Tibial nerve (tissue), 4 donors: ENCODE measurements around the gene MBNL2. TPM values are rescaled to one million over a fixed set of nuclear protein-coding genes. Genes with fewer than 3 reads are reported as not detected.

Source experiments
- DNase-seq, 2 donors: peaks; one replicate each; pipeline ENCODE4 v3.0.0-alpha.2; 2019; ENCODE audit warnings: low spot score in 2 of 2
- H3K27ac ChIP-seq, 4 donors: fragments of 200-600 bp; sonication (generic) in 3 of 4; one replicate each; pipeline ENCODE4 v1.5.1; 2017 to 2019; ENCODE audit warnings: mild to moderate bottlenecking in 1 of 4
- H3K27me3 ChIP-seq, 2 donors: fragments of 200-600 bp; sonication (generic) in 1 of 2; one replicate each; pipeline versions ENCODE4 v1.5.1 to v1.6.0; 2017 to 2019
- H3K36me3 ChIP-seq, 3 donors: fragments of 200-600 bp; sonication (generic); one replicate each; pipeline ENCODE4 v1.5.1; 2018 to 2019
- H3K4me1 ChIP-seq, 4 donors: fragments of 200-600 bp; sonication (generic) in 3 of 4; one replicate each; pipeline ENCODE4 v1.5.1; 2017 to 2019
- H3K4me3 ChIP-seq, 4 donors: fragments of 200-600 bp; sonication (generic) in 3 of 4; one replicate each; pipeline ENCODE4 v1.5.1; 2017 to 2019; ENCODE audit warnings: mild to moderate bottlenecking in 1 of 4, moderate library complexity in 1 of 4
- H3K9me3 ChIP-seq, 4 donors: fragments of 200-600 bp; sonication (generic) in 3 of 4; one replicate each; pipeline ENCODE4 v1.5.1; 2017 to 2019
- EP300 ChIP-seq, 2 donors: sonication (generic); formaldehyde crosslinking; IDR thresholded peaks; one replicate each; pipeline ENCODE4 v1.6.1; 2017; ENCODE audit warnings: antibody characterized with exemption in 2 of 2, mild to moderate bottlenecking in 1 of 2
- POLR2A ChIP-seq, 2 donors: fragments of 450-650 bp; IDR thresholded peaks; one replicate each; pipeline ENCODE4 v1.6.1; 2017; ENCODE audit warnings: antibody characterized with exemption in 2 of 2, mild to moderate bottlenecking in 2 of 2, moderate library complexity in 2 of 2
- WGBS, 2 donors: methylation state at CpG; one replicate each; pipeline ENCODE4 v1.1.5; 2018; 5-methylcytosine and 5-hydroxymethylcytosine counted together
- total RNA-seq, 4 donors: library from RNA; depleted of rRNA; stranded (reverse); fragments of >200 nt; gene quantifications; one replicate each; pipeline ENCODE4 v1.1.0, GENCODE V29; 2016
- TF ChIP-seq, protein P1 (sequence below), 5 experiments: fragments of 200-600 bp in 3 of 5; fragments of 450-650 bp in 2 of 5; sonication (generic) in 3 of 5; IDR thresholded peaks; one replicate each; pipeline ENCODE4 v1.5.1; 2016 to 2019; ENCODE audit warnings: antibody characterized with exemption in 5 of 5, mild to moderate bottlenecking in 3 of 5, moderate library complexity in 2 of 5

The MBNL2 gene, protein sequence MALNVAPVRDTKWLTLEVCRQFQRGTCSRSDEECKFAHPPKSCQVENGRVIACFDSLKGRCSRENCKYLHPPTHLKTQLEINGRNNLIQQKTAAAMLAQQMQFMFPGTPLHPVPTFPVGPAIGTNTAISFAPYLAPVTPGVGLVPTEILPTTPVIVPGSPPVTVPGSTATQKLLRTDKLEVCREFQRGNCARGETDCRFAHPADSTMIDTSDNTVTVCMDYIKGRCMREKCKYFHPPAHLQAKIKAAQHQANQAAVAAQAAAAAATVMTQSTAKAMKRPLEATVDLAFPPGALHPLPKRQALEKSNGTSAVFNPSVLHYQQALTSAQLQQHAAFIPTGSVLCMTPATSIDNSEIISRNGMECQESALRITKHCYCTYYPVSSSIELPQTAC
- 100 to 1,000 TPM in 2 of 4 donors, 10 to 100 TPM in 2; 87.9 to 126 (median 95.5) TPM for total RNA-seq

- Histone ChIP-seq H3K9me3 (no peaks in the 10 kb centered on the region), H3K36me3 (no peaks in the 10 kb centered on the region), H3K4me1 (peaks cover 0 to 37% (median 25%) of the 10 kb centered on the region in 4 donors), H3K4me3 (peak within 1 kb of the TSS; percentile 37 to 66 (median 58)), H3K27ac (peak within 1 kb of the TSS; percentile 79 to 96 (median 88)), H3K27me3 (no peaks in the 10 kb centered on the region)
- peak; percentile 79 to 87 for DNase-seq
- 4 to 5% methylated on average over 15 of the region's 15 CpGs for WGBS, 2 donors
- TF ChIP-seq EP300 (IDR thresholded peaks at IDR 0.05) (peak; percentile 23 to 98), POLR2A (IDR thresholded peaks at IDR 0.05) (peak; percentile 90 to 92)
- TF ChIP-seq, protein P1, sequence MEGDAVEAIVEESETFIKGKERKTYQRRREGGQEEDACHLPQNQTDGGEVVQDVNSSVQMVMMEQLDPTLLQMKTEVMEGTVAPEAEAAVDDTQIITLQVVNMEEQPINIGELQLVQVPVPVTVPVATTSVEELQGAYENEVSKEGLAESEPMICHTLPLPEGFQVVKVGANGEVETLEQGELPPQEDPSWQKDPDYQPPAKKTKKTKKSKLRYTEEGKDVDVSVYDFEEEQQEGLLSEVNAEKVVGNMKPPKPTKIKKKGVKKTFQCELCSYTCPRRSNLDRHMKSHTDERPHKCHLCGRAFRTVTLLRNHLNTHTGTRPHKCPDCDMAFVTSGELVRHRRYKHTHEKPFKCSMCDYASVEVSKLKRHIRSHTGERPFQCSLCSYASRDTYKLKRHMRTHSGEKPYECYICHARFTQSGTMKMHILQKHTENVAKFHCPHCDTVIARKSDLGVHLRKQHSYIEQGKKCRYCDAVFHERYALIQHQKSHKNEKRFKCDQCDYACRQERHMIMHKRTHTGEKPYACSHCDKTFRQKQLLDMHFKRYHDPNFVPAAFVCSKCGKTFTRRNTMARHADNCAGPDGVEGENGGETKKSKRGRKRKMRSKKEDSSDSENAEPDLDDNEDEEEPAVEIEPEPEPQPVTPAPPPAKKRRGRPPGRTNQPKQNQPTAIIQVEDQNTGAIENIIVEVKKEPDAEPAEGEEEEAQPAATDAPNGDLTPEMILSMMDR (IDR thresholded peaks at IDR 0.05): peak in 1 of 5 experiments; percentile 18
Observed at GRCh38 chr13:97221989-97222700, at the start of gene MBNL2. Gene MBNL2 (plus strand): TSS chr13:97222333. CDS start chr13:97276236, 53,903 bp downstream.

GRCh38 chr13:97174638-97175037, 47.5 kb upstream of the MBNL2 start:
- no peak overlapping the region for H3K27ac ChIP-seq
- TF ChIP-seq POLR2A (IDR thresholded peaks at IDR 0.05): no peak
- TF ChIP-seq, protein P1 (IDR thresholded peaks at IDR 0.05): no peak
- TF ChIP-seq EP300 (IDR thresholded peaks at IDR 0.05): no peak
- H3K9me3 ChIP-seq: no peaks in the 10 kb centered on the region
- no peak overlapping the region for H3K4me3 ChIP-seq
- H3K36me3 ChIP-seq: no peaks in the 10 kb centered on the region
- no peaks in the 10 kb centered on the region for H3K27me3 ChIP-seq
- no peaks in the 10 kb centered on the region for H3K4me1 ChIP-seq
- no peak for DNase-seq

- no peak for DNase-seq
- H3K27me3 ChIP-seq: no peaks in the 10 kb centered on the region
- H3K9me3 ChIP-seq: no peaks in the 10 kb centered on the region
Observed at GRCh38 chr13:97175041-97175440, 47.1 kb upstream of the MBNL2 start.

GRCh38 chr13:97179501-97179900, 42.6 kb upstream of the MBNL2 start:
- no peaks in the 10 kb centered on the region for H3K27me3 ChIP-seq
- no peak overlapping the region for H3K27ac ChIP-seq
- H3K36me3 ChIP-seq: no peaks in the 10 kb centered on the region
- no peak overlapping the region for H3K4me3 ChIP-seq
- H3K9me3 ChIP-seq: peaks cover 0 to 5% (median 0%) of the 10 kb centered on the region in 4 donors
- WGBS, 2 donors: 89 to 96% methylated on average over 2 of the region's 2 CpGs
- TF ChIP-seq POLR2A (IDR thresholded peaks at IDR 0.05) (no peak), EP300 (IDR thresholded peaks at IDR 0.05) (no peak)
- TF ChIP-seq, protein P1 (IDR thresholded peaks at IDR 0.05): no peak
- no peaks in the 10 kb centered on the region for H3K4me1 ChIP-seq
- DNase-seq: no peak

More at GRCh38 chr13:97175041-97175440, 47.1 kb upstream of the MBNL2 start:
- H3K4me1 ChIP-seq: no peaks in the 10 kb centered on the region
- no peak overlapping the region for H3K27ac ChIP-seq
- 94 to 96% methylated on average over 4 of the region's 4 CpGs for WGBS, 2 donors
- no peak for TF ChIP-seq EP300 (IDR thresholded peaks at IDR 0.05)
- TF ChIP-seq, protein P1 (IDR thresholded peaks at IDR 0.05): no peak
- TF ChIP-seq POLR2A (IDR thresholded peaks at IDR 0.05): no peak
- no peak overlapping the region for H3K4me3 ChIP-seq
- H3K36me3 ChIP-seq: no peaks in the 10 kb centered on the region
